ENCODE results near the gene EPS8L3. TPM values are rescaled to one million over a fixed set of nuclear protein-coding genes. Genes with fewer than 3 reads are reported as not detected.

EPS8L3 gene
- polyA plus RNA-seq, 1 of the 3 experiments (the other 2 are of a cell fraction), result not detected

DNA sequence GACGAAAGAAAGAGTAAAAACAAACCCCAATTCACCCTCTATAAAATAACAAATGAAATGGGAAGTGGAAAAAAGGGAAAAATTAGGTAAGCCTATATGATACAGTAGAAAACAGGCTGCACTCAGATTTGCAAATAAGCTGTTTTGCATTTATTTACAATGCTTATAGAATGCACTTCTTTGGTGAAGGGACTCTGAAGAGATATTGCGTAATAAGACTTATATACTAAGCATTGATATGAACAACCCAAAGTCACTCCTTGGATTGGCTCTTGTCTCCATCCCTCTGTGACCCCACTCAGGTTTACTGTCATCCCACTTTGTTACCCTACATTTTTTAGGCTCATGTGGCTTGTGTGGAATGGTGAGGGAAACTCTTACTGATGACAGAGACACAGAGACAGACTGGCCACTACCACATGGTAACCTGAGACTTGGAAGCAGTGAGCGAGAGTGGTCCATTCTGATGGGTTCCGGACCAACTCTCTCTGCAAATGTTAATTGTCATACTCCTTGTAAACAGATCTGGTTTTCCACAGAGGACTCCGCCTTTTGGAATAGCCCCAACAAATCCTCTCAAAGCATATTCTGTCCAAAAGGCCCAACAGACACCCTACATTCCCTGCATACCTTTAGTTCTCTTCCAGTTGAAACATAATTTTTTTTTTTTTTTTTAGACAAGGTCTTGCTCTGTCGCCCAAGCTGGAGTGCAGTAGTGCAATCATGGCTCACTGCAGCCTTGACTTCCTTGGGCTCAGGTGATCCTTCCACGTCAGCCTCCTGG is 40.6 kb downstream of the EPS8L3 start:
- no peaks in the 10 kb centered on the region for H3K27me3 ChIP-seq (ENCODE audit: insufficient read depth)
- ChIA-PET CTCF (no interaction called here), POLR2A (no interaction called here)
- no peaks in the 10 kb centered on the region for H3F3A ChIP-seq (replicated peaks; ENCODE audit: insufficient read depth)
- no peak overlapping the region for H2AFZ ChIP-seq (ENCODE audit: low read depth)
- no peak overlapping the region for H3K27ac ChIP-seq (ENCODE audit: low read depth in 2 of 2, low read length in 1 of 2)
- peaks cover 0 to 6% of the 10 kb centered on the region in 2 experiments; a peak in 2 of 4 replicates for H3K4me1 ChIP-seq (ENCODE audit: control insufficient read depth in 1 of 2, insufficient read depth in 2 of 2, low read depth in 1 of 2, low read length in 1 of 2)
- WGBS (ENCODE audit: low lambda C conversion rate), result 88% methylated on average over 7 of the region's 7 CpGs
- no peaks in the 10 kb centered on the region for H4K20me1 ChIP-seq (ENCODE audit: insufficient read depth)
- no peak overlapping the region for H3K9ac ChIP-seq
- no peak overlapping the region for H3K4me3 ChIP-seq (ENCODE audit: low read depth in 2 of 2, low read length in 1 of 2)
- no peaks in the 10 kb centered on the region for H3K79me2 ChIP-seq (ENCODE audit: insufficient read depth)
- no peaks in the 10 kb centered on the region for H3K9me3 ChIP-seq
- H3K9me2 ChIP-seq, result no peaks in the 10 kb centered on the region
- no peak for DNase-seq
- no peak overlapping the region for H3K4me2 ChIP-seq
- no peak for TF ChIP-seq MAX (IDR thresholded peaks at IDR 0.05; ENCODE audit: low read depth)
- TF ChIP-seq NRF1 (IDR thresholded peaks at IDR 0.05; ENCODE audit: low read depth, low read length), result no peak
- TF ChIP-seq RFX5 (IDR thresholded peaks at IDR 0.05; ENCODE audit: low read length), result no peak
- no peak for TF ChIP-seq YY1 (IDR thresholded peaks at IDR 0.05; ENCODE audit: low read depth)
- TF ChIP-seq IRF3 (IDR thresholded peaks at IDR 0.05; ENCODE audit: low read depth, low read length), result no peak
- TF ChIP-seq, protein P1, sequence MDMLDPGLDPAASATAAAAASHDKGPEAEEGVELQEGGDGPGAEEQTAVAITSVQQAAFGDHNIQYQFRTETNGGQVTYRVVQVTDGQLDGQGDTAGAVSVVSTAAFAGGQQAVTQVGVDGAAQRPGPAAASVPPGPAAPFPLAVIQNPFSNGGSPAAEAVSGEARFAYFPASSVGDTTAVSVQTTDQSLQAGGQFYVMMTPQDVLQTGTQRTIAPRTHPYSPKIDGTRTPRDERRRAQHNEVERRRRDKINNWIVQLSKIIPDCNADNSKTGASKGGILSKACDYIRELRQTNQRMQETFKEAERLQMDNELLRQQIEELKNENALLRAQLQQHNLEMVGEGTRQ (IDR thresholded peaks at IDR 0.05; ENCODE audit: borderline replicate concordance, low read depth, low read length), result no peak
- TF ChIP-seq, protein P2, sequence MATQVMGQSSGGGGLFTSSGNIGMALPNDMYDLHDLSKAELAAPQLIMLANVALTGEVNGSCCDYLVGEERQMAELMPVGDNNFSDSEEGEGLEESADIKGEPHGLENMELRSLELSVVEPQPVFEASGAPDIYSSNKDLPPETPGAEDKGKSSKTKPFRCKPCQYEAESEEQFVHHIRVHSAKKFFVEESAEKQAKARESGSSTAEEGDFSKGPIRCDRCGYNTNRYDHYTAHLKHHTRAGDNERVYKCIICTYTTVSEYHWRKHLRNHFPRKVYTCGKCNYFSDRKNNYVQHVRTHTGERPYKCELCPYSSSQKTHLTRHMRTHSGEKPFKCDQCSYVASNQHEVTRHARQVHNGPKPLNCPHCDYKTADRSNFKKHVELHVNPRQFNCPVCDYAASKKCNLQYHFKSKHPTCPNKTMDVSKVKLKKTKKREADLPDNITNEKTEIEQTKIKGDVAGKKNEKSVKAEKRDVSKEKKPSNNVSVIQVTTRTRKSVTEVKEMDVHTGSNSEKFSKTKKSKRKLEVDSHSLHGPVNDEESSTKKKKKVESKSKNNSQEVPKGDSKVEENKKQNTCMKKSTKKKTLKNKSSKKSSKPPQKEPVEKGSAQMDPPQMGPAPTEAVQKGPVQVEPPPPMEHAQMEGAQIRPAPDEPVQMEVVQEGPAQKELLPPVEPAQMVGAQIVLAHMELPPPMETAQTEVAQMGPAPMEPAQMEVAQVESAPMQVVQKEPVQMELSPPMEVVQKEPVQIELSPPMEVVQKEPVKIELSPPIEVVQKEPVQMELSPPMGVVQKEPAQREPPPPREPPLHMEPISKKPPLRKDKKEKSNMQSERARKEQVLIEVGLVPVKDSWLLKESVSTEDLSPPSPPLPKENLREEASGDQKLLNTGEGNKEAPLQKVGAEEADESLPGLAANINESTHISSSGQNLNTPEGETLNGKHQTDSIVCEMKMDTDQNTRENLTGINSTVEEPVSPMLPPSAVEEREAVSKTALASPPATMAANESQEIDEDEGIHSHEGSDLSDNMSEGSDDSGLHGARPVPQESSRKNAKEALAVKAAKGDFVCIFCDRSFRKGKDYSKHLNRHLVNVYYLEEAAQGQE (IDR thresholded peaks at IDR 0.05; ENCODE audit: low read depth, low read length), result no peak
- TF ChIP-seq EP300 (IDR thresholded peaks at IDR 0.05; ENCODE audit: borderline replicate concordance in 1 of 2, low read depth in 1 of 2, low read length in 1 of 2), result no peak
- TF ChIP-seq, protein P3, sequence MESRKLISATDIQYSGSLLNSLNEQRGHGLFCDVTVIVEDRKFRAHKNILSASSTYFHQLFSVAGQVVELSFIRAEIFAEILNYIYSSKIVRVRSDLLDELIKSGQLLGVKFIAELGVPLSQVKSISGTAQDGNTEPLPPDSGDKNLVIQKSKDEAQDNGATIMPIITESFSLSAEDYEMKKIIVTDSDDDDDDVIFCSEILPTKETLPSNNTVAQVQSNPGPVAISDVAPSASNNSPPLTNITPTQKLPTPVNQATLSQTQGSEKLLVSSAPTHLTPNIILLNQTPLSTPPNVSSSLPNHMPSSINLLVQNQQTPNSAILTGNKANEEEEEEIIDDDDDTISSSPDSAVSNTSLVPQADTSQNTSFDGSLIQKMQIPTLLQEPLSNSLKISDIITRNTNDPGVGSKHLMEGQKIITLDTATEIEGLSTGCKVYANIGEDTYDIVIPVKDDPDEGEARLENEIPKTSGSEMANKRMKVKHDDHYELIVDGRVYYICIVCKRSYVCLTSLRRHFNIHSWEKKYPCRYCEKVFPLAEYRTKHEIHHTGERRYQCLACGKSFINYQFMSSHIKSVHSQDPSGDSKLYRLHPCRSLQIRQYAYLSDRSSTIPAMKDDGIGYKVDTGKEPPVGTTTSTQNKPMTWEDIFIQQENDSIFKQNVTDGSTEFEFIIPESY (IDR thresholded peaks at IDR 0.05; ENCODE audit: borderline replicate concordance, low read depth), result no peak
- no peaks in the 10 kb centered on the region for H3K36me3 ChIP-seq (replicated peaks in 1 of 2; ENCODE audit: control insufficient read depth in 1 of 2, insufficient read depth in 2 of 2, low read length in 1 of 2)
